Ovary (tissue), 3 donors: ENCODE measurements around the gene DUSP9.

ENCODE experiments used
- CTCF ChIP-seq, 3 donors: fragments of 450-650 bp in 2 of 3; fragments of 200-600 bp in 1 of 3; IDR thresholded peaks; one replicate each; pipeline versions ENCODE4 v1.5.1 to v1.8.0; 2016 to 2022; ENCODE audit warnings: antibody characterized with exemption in 3 of 3, mild to moderate bottlenecking in 1 of 3
- POLR2A ChIP-seq: fragments of 450-650 bp; IDR thresholded peaks from one replicate; pipeline ENCODE4 v1.6.1; 2017; ENCODE audit warnings: antibody characterized with exemption, mild to moderate bottlenecking, moderate library complexity
- donor health status: DM: no; HTN: no; CAD: no.

- TF ChIP-seq CTCF (IDR thresholded peaks at IDR 0.05) (no peak), POLR2A (no peak)
These were observed 8.4 kb upstream of the DUSP9 start for GRCh38 chrX:153638436-153639176.
